Inflammatory macrophage treated with lipopolysaccharide for 1 hour (primary cell): Measurements from ENCODE around the gene PDGFD.

Experiments
- DNase-seq, 2 donors: peaks; one replicate each; pipeline ENCODE4 v3.0.0-alpha.2; 2020 to 2022

The PDGFD gene

DNA sequence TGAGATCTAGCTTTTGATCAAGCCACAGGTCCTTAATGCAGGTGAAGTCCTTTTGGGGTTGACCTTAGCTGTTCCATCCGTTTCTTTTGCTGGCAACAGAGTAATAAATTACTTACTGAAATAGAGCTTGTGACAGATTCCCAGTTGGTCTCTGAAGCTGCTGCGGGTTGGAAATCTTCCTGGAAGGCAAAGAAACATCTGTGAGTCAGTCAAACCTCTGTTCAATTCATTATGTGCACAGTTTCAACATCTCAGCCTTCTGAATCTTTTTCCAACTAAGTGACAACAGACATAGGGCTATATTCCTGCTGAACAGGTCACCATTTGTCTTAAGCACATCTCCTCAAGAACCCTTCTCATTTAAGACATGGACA is 216.4 kb downstream of the PDGFD start:
- DNase-seq: no peak

- DNase-seq: no peak
Measured at GRCh38 chr11:103946793-103947545, 217.0 kb downstream of the PDGFD start.

- no peak for DNase-seq
Measured at GRCh38 chr11:103944251-103944940, 219.6 kb downstream of the PDGFD start.

DNA sequence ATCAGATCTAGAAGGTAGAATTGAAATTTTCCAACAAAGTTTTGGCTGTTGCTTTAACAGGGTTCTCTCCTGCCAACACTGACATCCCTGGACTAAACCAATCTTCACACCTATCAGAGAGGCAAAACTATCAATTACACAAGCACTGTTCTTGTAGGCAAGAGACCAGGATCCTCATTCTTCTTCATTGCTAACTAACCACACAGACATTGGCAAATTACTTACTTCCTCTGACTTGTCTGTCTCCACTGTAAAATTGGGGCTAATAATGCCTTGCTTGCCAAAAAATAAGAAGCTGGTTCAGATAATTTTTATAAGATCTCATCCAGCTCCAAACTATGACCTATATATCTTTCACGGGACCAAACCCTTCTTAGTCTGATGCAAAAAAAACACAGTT is 221.3 kb downstream of the PDGFD start:
- peak in 1 of 2 donors; percentile 16 for DNase-seq

- no peak for DNase-seq
Measured at GRCh38 chr11:103940551-103940950, 223.4 kb downstream of the PDGFD start.

DNA sequence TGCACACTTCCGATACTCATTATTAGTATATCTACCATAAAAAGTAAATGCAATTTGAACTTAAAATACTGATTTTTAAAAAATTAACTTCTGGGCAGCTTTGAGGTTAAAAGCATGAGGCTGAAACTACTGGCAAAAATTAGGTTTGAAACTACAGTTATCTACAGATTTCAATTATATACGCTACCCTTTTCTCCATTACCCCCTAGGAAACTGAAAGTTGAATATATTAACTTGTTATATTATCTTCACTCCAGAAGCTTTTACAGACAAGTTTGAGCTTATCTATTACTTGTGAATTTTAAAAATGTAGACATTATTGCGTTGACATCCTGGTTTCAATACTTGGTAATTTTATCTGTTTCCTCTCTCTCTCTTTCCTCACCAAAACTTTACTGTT is 224.3 kb downstream of the PDGFD start:
- DNase-seq: no peak

DNA sequence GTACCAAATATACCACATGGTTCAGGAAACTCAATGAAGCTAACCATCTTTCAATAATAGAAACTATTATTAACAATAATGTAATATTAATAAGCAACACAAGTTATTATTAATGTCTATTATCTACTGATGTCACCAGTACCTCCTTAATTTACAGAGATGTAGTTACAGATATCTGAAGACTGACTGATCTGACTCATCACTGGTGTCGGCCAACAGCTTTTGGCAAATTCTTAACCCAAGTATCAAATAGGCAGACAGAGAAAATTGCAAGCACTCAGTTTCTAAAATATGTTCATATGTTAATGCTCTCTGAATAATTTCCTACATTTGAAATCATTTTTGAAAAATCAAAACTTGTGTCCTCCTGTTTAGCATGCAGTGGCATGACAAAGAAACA is 227.9 kb downstream of the PDGFD start:
- DNase-seq: no peak

- no peak for DNase-seq
Measured at GRCh38 chr11:103935219-103935618, 228.7 kb downstream of the PDGFD start.

GRCh38 chr11:103929170-103929903 is 234.6 kb downstream of the PDGFD start:
- DNase-seq: no peak

DNA sequence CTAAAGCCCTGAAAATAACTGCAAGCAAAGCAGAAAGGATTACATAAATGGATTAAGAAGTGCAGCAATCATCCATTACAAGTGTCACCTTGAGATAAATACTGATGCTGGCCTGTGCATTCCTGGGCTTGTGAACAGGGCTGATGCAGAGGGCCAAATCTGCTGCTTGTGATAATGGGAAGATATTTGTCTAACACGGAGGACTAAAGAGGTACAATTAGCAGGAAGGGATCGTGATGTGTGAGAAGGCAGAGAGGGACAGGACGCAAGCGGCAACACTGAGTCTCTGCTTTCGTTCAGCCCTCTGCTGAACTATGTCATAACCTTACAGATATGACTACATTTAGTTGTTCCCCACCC is 235.2 kb downstream of the PDGFD start:
- DNase-seq: no peak

DNA sequence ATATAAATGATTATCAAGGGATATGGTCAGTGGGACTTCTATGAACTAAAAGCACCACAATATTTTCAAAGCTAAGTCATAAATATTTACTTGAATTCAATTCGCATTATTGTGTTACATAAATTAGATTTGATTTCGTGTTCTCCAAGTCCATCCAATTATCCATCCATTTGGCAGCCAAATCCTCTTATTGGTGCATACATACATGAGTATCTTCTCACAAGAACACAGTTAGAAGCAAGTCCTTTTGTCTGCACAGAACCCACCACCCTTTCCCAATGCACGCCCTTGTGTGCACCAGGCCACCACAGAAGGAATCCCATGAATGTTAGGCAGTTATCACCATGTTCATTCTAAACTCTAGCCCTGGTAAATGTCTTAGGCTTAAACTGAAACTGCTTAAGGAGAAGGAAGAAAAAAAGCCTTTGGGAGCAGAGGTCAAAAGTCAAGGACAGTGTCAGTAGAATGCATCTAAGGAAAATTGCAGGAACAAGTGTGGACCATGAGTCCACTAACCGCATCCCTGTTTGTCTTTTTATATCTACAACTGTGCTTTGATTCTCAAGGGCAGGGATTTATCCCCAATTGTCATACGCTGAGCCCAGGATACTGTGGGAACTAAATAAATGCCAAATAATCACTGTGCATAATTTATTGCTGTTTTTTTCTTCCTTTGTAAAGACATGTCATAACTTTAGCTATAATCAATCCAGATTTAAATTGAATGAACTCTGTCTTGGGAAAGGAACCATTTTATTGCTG is 235.7 kb downstream of the PDGFD start:
- DNase-seq: no peak

DNA sequence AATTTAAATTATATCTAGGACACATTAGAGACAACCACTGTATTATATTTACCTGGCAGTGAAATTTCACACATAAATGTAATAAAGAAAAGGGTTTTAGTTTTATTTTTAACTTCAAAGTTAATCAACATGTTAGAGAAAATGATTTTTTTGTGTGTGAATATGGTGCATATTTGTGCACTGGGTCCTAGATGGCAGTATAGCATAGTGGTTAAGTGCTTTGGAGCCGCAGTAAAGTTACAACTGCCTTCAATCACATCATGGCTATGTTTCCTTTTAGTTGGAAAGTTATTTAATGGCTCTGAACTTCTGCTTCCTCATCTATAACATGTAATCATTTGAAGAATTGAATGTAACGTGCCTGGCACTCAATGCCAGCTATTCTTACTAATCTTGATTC is 236.4 kb downstream of the PDGFD start:
- DNase-seq: peak; percentile 18 to 21

DNA sequence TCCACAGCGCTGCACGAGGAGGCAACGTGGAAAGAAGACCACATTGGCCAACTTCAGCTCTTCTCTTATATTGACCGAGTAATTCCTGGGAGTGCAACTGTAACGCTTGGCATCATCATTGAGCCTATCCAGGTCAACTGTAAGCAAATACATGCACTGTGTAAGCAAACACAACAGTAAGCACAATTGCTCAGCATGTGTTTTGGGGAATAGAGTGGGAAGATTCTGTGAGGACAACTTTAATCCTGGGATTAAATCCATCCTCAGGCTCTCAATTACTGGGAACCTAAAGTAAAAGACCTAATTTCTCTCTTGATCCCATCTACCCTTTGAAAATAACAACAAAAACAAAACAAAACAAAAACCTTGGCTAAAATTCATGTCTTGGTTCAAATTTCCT is 237.0 kb downstream of the PDGFD start:
- no peak for DNase-seq

- no peak for DNase-seq
Measured at GRCh38 chr11:103924166-103925013, 239.6 kb downstream of the PDGFD start.

GRCh38 chr11:103923451-103923931 is 240.5 kb downstream of the PDGFD start:
- DNase-seq: no peak

DNA sequence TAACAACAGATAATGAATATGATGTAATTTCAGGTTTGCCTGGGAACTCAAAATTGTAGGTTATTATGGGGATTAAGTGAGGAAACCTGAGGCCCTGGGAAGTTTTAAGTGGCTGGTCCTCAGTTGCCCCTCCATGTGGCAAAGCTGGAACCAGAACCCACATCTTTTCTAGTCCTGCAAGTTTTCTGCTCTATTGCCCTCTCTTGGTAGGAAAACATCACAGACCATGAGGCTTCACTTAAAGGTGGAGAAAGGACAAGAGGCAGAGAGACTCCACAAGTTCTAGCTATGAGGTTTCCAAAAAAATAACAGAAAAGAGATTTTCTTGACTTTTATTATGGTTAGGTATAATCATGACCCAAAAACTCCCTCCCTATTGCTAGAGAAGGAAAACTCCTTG is 243.0 kb downstream of the PDGFD start:
- DNase-seq: no peak

GRCh38 chr11:103920449-103920848 is 243.5 kb downstream of the PDGFD start:
- no peak for DNase-seq

GRCh38 chr11:103910721-103911120 is 253.2 kb downstream of the PDGFD start:
- DNase-seq: no peak

DNA sequence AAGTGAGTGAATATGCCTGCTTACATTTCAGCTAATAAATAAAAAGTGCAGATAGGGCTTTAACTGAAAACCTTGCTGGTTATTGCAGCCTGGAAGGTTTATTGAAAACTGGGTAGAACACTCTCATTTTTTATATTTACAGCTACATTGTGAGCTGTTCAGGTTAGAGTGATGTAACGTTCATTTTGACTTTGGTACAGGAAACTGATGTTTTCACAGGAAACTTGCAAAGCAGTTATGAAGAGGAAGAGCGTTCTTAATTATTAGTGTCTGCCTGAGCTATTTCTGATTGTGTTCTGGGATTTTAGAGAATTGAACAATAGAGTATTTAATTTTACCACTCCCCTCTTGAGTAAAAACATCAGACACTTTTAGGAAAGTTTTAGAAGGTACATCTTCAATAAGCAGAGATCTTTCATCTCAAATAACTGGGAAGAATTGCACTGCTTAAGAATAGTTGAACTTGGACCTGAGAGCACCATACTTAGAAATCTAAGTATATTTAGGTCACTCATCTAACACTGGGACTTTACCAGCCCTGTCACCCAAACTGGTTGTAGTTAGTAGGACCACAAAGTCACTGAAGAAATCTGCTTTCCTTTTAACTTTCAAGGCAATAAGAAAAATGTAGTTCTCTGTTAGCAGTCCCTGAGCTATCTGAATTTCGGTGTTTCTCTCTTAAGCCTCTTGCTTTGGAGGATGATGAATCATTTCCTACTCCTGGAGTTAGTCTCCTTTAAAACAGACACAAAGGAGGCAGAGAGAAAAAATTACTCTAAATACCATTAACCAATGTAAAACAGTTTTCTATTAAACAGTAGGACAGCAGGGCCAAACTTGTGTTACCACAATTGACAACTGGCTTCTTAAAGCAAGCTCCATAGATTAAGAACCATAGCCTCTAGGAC is 256.1 kb downstream of the PDGFD start:
- no peak for DNase-seq

DNA sequence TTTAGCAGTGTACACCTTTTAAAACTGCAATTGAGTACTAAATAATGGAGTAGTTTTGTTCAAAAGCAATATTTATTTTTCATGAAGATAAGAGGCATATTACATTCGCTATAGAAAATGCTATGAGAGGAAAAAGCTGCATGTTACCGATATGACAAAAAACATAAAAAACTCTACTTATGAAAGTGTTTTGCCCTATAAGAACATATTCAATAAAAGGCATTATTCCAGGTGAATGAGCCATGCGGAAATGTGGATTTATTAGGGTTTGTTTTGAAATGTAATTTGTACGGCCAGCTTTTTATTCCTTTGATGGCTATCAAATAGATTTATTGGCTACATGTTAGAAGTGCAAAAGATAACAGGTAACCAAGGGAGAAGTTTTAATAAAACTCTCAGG is 256.8 kb downstream of the PDGFD start:
- DNase-seq: no peak

- no peak for DNase-seq
Measured at GRCh38 chr11:103906291-103906867, 257.6 kb downstream of the PDGFD start.
